NB4 (cell line): ENCODE data around the gene YWHAE.

Experiments used
- CTCF ChIP-seq: IDR thresholded peaks from one replicate; pipeline ENCODE4 v1.5.1; 2012; ENCODE audit warnings: low read depth, low read length
- MAX ChIP-seq: IDR thresholded peaks from 2 replicates; pipeline ENCODE4 v1.6.1; 2011; ENCODE audit warnings: low read depth, low read length
- MYC ChIP-seq: IDR thresholded peaks from 2 replicates; pipeline ENCODE4 v1.6.1; 2011; ENCODE audit warnings: low read depth, low read length
- POLR2A ChIP-seq: IDR thresholded peaks from 2 replicates; pipeline ENCODE4 v1.6.1; 2011; ENCODE audit warnings: mild to moderate bottlenecking; ENCODE audit not compliant: insufficient read length; ENCODE audit errors: extremely low read depth

DNA sequence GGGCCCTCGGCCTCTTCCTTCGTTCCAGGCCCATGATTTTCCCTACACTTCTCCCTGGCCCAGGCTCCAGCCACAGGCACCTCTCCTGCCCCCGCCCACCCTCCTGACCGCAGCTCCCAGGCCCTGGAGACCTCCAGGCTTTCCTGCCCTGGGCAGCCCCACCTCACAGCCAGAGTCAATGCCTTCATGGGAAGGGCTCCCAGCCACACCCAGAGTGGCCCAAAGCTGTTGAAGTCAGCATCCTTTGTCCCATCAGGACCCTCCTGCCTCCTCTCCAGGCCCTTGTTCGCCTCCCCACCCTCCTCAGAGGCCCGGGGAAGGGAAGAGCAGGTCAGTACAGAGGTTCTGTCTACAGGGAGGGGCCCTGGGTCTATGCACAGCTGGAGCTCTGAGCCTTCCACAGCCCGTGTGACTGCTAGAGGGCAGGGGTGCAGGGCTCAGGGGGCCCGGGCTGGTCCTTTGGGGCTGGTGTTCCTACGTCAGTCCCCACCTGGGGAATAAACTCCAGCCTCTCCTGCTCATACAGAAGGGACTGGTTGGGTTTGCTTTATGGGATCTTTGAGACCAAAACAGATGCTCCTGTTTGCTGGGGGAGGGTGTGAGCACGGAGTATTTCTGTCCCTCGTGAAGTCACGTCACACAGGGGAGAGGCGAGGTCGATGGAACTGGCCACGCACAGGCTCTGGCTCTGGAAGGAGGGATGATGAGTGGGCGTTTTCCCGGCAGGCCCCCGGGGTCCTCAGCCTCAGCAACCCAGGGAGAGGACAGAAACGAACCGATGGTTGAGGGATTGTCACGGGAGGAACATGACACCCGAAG is 100.3 kb downstream of the YWHAE start:
- no peak for TF ChIP-seq CTCF
- TF ChIP-seq POLR2A: no peak
- TF ChIP-seq MYC: no peak
- no peak for TF ChIP-seq MAX
